Astrocyte (in vitro differentiated cells and primary cell): ENCODE measurements around the gene TRAK2. TPM values are rescaled to one million over a fixed set of nuclear protein-coding genes. Genes with fewer than 3 reads are reported as not detected.
"Not testable (repeated sequence)": the region's sequence is repeated elsewhere in the genome, so short reads cannot be mapped to it uniquely, and the experiment has no call there.

Source experiments
- DNase-seq: peaks from one replicate; pipeline ENCODE4 v3.0.0-alpha.2; 2010; ENCODE audit warnings: low read depth
- FAIRE-seq: peaks from 2 replicates; lab custom pipeline; 2011; peaks lifted over from hg19 to GRCh38; lab: Jason Lieb, UNC
- H2AFZ ChIP-seq: 2 replicates; pipeline ENCODE4 v1.6.0; 2012; ENCODE audit warnings: low read depth, low read length, inconsistent platforms
- H3K27ac ChIP-seq: 2 replicates; pipeline ENCODE4 v1.5.1; 2011; ENCODE audit warnings: low read depth, low read length, inconsistent platforms
- H3K27me3 ChIP-seq: 2 replicates; pipeline ENCODE4 v1.6.0; 2011; ENCODE audit warnings: low read length, inconsistent platforms; ENCODE audit not compliant: insufficient read depth
- H3K36me3 ChIP-seq: 2 replicates; pipeline ENCODE4 v1.5.1; 2011; ENCODE audit warnings: low read length, inconsistent platforms; ENCODE audit not compliant: insufficient read depth
- H3K4me1 ChIP-seq: 2 replicates; pipeline ENCODE4 v1.5.1; 2011; ENCODE audit warnings: low read length, inconsistent platforms; ENCODE audit not compliant: insufficient read depth
- H3K4me2 ChIP-seq: 2 replicates; pipeline ENCODE4 v1.6.0; 2012; ENCODE audit warnings: low read length, inconsistent platforms
- H3K4me3 ChIP-seq: 2 replicates; pipeline ENCODE4 v1.5.1; 2011; ENCODE audit warnings: low read depth, mild to moderate bottlenecking, low read length, inconsistent platforms; ENCODE audit not compliant: insufficient read depth
- H3K79me2 ChIP-seq: 2 replicates; pipeline ENCODE4 v1.6.0; 2012; ENCODE audit warnings: mild to moderate bottlenecking, low read length, inconsistent platforms; ENCODE audit not compliant: insufficient read depth
- H3K9ac ChIP-seq: 2 replicates; pipeline ENCODE4 v1.6.0; 2012; ENCODE audit warnings: mild to moderate bottlenecking, low read length, inconsistent platforms
- H3K9me3 ChIP-seq: 2 replicates; pipeline ENCODE4 v1.5.1; 2012; ENCODE audit warnings: low read depth, mild to moderate bottlenecking, low read length, inconsistent platforms; ENCODE audit not compliant: insufficient read depth
- H4K20me1 ChIP-seq: 2 replicates; pipeline ENCODE4 v1.6.0; 2012; ENCODE audit warnings: low read length, inconsistent platforms; ENCODE audit not compliant: insufficient read depth
- H3K27ac Mint-ChIP-seq: one replicate; pipeline ENCODE4 v1.8.0; 2021; ENCODE audit warnings: mild to moderate bottlenecking, mixed read lengths; ENCODE audit not compliant: unreplicated experiment
- H3K27me3 Mint-ChIP-seq: one replicate; pipeline ENCODE4 v1.8.0; 2021; ENCODE audit warnings: low read depth, mixed read lengths; ENCODE audit not compliant: unreplicated experiment
- H3K36me3 Mint-ChIP-seq: one replicate; pipeline ENCODE4 v1.8.0; 2021; ENCODE audit warnings: low read depth, mixed read lengths; ENCODE audit not compliant: unreplicated experiment
- H3K4me1 Mint-ChIP-seq: one replicate; pipeline ENCODE4 v1.8.0; 2021; ENCODE audit warnings: low read depth, mixed read lengths; ENCODE audit not compliant: unreplicated experiment
- H3K4me3 Mint-ChIP-seq: one replicate; pipeline ENCODE4 v1.8.0; 2021; ENCODE audit warnings: mild to moderate bottlenecking, moderate library complexity, mixed read lengths; ENCODE audit not compliant: unreplicated experiment
- H3K9me3 Mint-ChIP-seq: one replicate; pipeline ENCODE4 v1.8.0; 2021; ENCODE audit warnings: mild to moderate bottlenecking, mixed read lengths; ENCODE audit not compliant: unreplicated experiment
- CTCF ChIP-seq: IDR thresholded peaks from 2 replicates; pipeline ENCODE4 v1.5.1; 2011; ENCODE audit warnings: low read depth, mild to moderate bottlenecking, inconsistent platforms, low read length, moderate library complexity; ENCODE audit not compliant: insufficient read depth
- EZH2 ChIP-seq: IDR thresholded peaks from 2 replicates; pipeline ENCODE4 v1.6.1; 2012; ENCODE audit warnings: mild to moderate bottlenecking, low read length, inconsistent platforms; ENCODE audit not compliant: insufficient read depth
- total RNA-seq: library from RNA; stranded (reverse); gene quantifications from 2 replicates; pipeline ENCODE4 v1.2.1, GENCODE V29; 2021

TRAK2 gene
- total RNA-seq, 1 donor from 2014 or later = 39.1 TPM

GRCh38 chr2:201432038-201432620 lies 19.1 kb downstream of the TRAK2 start:
- Histone ChIP-seq H3K36me3 (peaks cover 2% of the 10 kb centered on the region), H3K27me3 (no peaks in the 10 kb centered on the region), H3K27ac (peak overlapping the region; percentile 53), H4K20me1 (peaks cover 4% of the 10 kb centered on the region), H3K9me3 (no peaks in the 10 kb centered on the region), H3K79me2 (peaks cover 49% of the 10 kb centered on the region), H2AFZ (no peak overlapping the region), H3K4me3 (no peak overlapping the region), H3K4me2 (peak overlapping the region; percentile 73), H3K4me1 (peaks cover 17% of the 10 kb centered on the region), H3K9ac (peak overlapping the region; percentile 14)
- no peak overlapping the region for H3K4me3 Mint-ChIP-seq
- H3K9me3 Mint-ChIP-seq = peaks cover 3% of the 10 kb centered on the region
- TF ChIP-seq EZH2 (no peak), CTCF (no peak)
- H3K27ac Mint-ChIP-seq = peak overlapping the region; percentile 64
- peaks cover 16% of the 10 kb centered on the region for H3K36me3 Mint-ChIP-seq
- no peak for FAIRE-seq
- peaks cover 26% of the 10 kb centered on the region for H3K4me1 Mint-ChIP-seq
- H3K27me3 Mint-ChIP-seq = no peaks in the 10 kb centered on the region
- DNase-seq = peak; percentile 76

- peaks cover 2% of the 10 kb centered on the region for H3K36me3 ChIP-seq
- H3K27ac Mint-ChIP-seq = no peak overlapping the region
- H3K27ac ChIP-seq = no peak overlapping the region
- no peak overlapping the region for H2AFZ ChIP-seq
- DNase-seq (no peak), FAIRE-seq (no peak)
- H3K27me3 ChIP-seq = no peaks in the 10 kb centered on the region
- no peak overlapping the region for H3K9ac ChIP-seq
- H3K4me3 Mint-ChIP-seq = no peak overlapping the region
- peaks cover 3% of the 10 kb centered on the region for H3K9me3 Mint-ChIP-seq
- H3K36me3 Mint-ChIP-seq = peaks cover 16% of the 10 kb centered on the region
- no peak for TF ChIP-seq CTCF
- no peak for TF ChIP-seq EZH2
- H3K79me2 ChIP-seq = peaks cover 41% of the 10 kb centered on the region
- peaks cover 4% of the 10 kb centered on the region for H4K20me1 ChIP-seq
- no peaks in the 10 kb centered on the region for H3K9me3 ChIP-seq
- no peaks in the 10 kb centered on the region for H3K27me3 Mint-ChIP-seq
- H3K4me1 ChIP-seq = peaks cover 17% of the 10 kb centered on the region
- no peak overlapping the region for H3K4me3 ChIP-seq
- H3K4me2 ChIP-seq = no peak overlapping the region
- H3K4me1 Mint-ChIP-seq = peaks cover 21% of the 10 kb centered on the region
Measured at GRCh38 chr2:201430839-201431238, 20.4 kb downstream of the TRAK2 start.

- not testable (repeated sequence) for H3K4me2 ChIP-seq, H3K27me3 Mint-ChIP-seq, H3K27me3 ChIP-seq, H3K9me3 Mint-ChIP-seq, H3K27ac Mint-ChIP-seq, H3K4me3 Mint-ChIP-seq, H4K20me1 ChIP-seq, H3K9me3 ChIP-seq, H3K36me3 ChIP-seq, FAIRE-seq, DNase-seq, H3K27ac ChIP-seq, H3K4me3 ChIP-seq, H2AFZ ChIP-seq, H3K9ac ChIP-seq
- Mint-ChIP-seq H3K36me3 (peaks cover 16% of the 10 kb centered on the region), H3K4me1 (peaks cover 21% of the 10 kb centered on the region)
- Histone ChIP-seq H3K4me1 (peaks cover 17% of the 10 kb centered on the region), H3K79me2 (peaks cover 37% of the 10 kb centered on the region)
Measured at GRCh38 chr2:201430322-201430721, 20.9 kb downstream of the TRAK2 start.

GRCh38 chr2:201429835-201430234 lies 21.4 kb downstream of the TRAK2 start:
- not testable (repeated sequence) for H3K27ac Mint-ChIP-seq, H3K4me2 ChIP-seq, H3K27ac ChIP-seq, H3K9me3 ChIP-seq, DNase-seq, H3K27me3 Mint-ChIP-seq, H3K4me3 ChIP-seq, H3K36me3 ChIP-seq, FAIRE-seq, H4K20me1 ChIP-seq, H3K9ac ChIP-seq, H3K27me3 ChIP-seq, H3K9me3 Mint-ChIP-seq, H3K4me3 Mint-ChIP-seq, H2AFZ ChIP-seq
- peaks cover 17% of the 10 kb centered on the region for H3K4me1 ChIP-seq
- H3K79me2 ChIP-seq = peaks cover 36% of the 10 kb centered on the region
- H3K4me1 Mint-ChIP-seq = peaks cover 21% of the 10 kb centered on the region
- peaks cover 16% of the 10 kb centered on the region for H3K36me3 Mint-ChIP-seq

- not testable (repeated sequence) for H3K4me3 ChIP-seq, FAIRE-seq, H3K9me3 Mint-ChIP-seq, H3K27me3 Mint-ChIP-seq, H3K27ac ChIP-seq, H3K4me2 ChIP-seq, H3K27me3 ChIP-seq, H4K20me1 ChIP-seq, H2AFZ ChIP-seq, H3K9ac ChIP-seq, H3K4me3 Mint-ChIP-seq, H3K9me3 ChIP-seq, H3K36me3 ChIP-seq, H3K27ac Mint-ChIP-seq, DNase-seq
- Mint-ChIP-seq H3K36me3 (peaks cover 16% of the 10 kb centered on the region), H3K4me1 (peaks cover 16% of the 10 kb centered on the region)
- H3K4me1 ChIP-seq = peaks cover 14% of the 10 kb centered on the region
- H3K79me2 ChIP-seq = peaks cover 24% of the 10 kb centered on the region
Measured at GRCh38 chr2:201428366-201428765, 22.9 kb downstream of the TRAK2 start.
